Parathyroid adenoma (tissue), 2 donors: ENCODE results near the gene PFKFB4.
A peak's percentile ranks its signal among the peaks of the same experiment; 100 is the strongest.

ENCODE experiments used
- H2AFZ ChIP-seq: fragments of 300-600 bp; sonication (generic); one replicate; pipeline ENCODE4 v1.7.0; 2017; ENCODE audit warnings: antibody characterized with exemption, mild to moderate bottlenecking
- H3K27ac ChIP-seq: fragments of 300-600 bp; sonication (generic); one replicate; pipeline ENCODE4 v1.7.0; 2017
- H3K27me3 ChIP-seq: fragments of 300-600 bp; sonication (generic); one replicate; pipeline ENCODE4 v1.7.0; 2017; ENCODE audit warnings: low read length; ENCODE audit not compliant: control insufficient read depth, insufficient read depth
- H3K36me3 ChIP-seq: fragments of 300-600 bp; sonication (generic); one replicate; pipeline ENCODE4 v1.7.0; 2017; ENCODE audit warnings: low read length; ENCODE audit not compliant: control insufficient read depth, insufficient read depth
- H3K4me1 ChIP-seq: fragments of 300-600 bp; sonication (generic); one replicate; pipeline ENCODE4 v1.7.0; 2017; ENCODE audit warnings: control low read depth
- H3K4me2 ChIP-seq: fragments of 300-600 bp; sonication (generic); one replicate; pipeline ENCODE4 v1.7.0; 2017; ENCODE audit warnings: low read length
- H3K4me3 ChIP-seq: fragments of 300-600 bp; sonication (generic); one replicate; pipeline ENCODE4 v1.7.0; 2017; ENCODE audit warnings: low read depth, low read length
- H3K79me2 ChIP-seq: fragments of 300-600 bp; sonication (generic); one replicate; pipeline ENCODE4 v1.7.0; 2017; ENCODE audit warnings: control low read depth
- H3K9ac ChIP-seq: fragments of 300-600 bp; sonication (generic); one replicate; pipeline ENCODE4 v1.7.0; 2017; ENCODE audit warnings: mild to moderate bottlenecking
- H3K9me3 ChIP-seq: fragments of 300-600 bp; sonication (generic); one replicate; pipeline ENCODE4 v1.7.0; 2017; ENCODE audit warnings: low read length; ENCODE audit not compliant: control insufficient read depth
- TF ChIP-seq, protein P1 (sequence below): fragments of 300-600 bp; sonication (generic); IDR thresholded peaks from one replicate; pipeline ENCODE4 v1.7.0; 2017; ENCODE audit warnings: antibody characterized with exemption, mild to moderate bottlenecking
- donor health status: primary hyperparathyroidism.

The PFKFB4 gene

DNA sequence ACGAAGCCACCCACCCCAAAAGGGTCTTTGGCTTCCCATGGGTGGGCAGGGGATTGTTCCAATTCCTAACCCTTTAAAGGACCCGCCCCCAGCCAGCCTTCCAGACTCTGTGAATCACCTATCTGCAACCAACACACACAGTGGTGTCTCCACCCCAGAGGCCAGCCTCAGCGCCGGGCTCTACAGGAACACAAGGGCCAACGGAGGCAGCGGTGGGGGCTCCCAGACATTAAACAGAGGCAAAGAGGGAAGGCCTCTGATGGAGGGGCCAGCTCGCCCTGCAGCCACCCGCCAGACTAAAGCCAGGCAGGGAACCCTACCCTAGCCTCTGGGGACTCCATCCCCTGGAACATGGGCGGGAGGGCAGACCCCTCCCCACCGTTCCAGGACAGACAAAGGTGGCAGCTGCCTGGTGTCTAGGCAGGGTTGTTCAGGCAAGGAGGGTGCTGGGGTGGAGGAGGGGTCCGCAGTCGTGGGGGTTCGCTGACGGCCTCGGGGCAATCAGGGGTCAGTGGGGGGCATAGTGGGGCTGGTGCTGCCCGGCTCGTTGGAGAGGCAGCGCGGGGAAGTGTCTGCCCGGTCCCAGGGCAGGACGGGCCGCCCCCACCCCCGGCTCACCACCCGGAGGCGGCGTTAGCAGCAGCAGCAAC, 53.1 kb downstream of the PFKFB4 start:
- Histone ChIP-seq H3K36me3 (no peaks in the 10 kb centered on the region), H3K27ac (peak overlapping the region; percentile 88), H3K79me2 (no peaks in the 10 kb centered on the region), H3K9ac (peak overlapping the region; percentile 29), H3K4me3 (peak overlapping the region; percentile 72), H3K4me2 (peak overlapping the region; percentile 98), H3K9me3 (no peaks in the 10 kb centered on the region), H2AFZ (peak overlapping the region; percentile 93), H3K27me3 (no peaks in the 10 kb centered on the region), H3K4me1 (peaks cover 12% of the 10 kb centered on the region)
- TF ChIP-seq, protein P1, sequence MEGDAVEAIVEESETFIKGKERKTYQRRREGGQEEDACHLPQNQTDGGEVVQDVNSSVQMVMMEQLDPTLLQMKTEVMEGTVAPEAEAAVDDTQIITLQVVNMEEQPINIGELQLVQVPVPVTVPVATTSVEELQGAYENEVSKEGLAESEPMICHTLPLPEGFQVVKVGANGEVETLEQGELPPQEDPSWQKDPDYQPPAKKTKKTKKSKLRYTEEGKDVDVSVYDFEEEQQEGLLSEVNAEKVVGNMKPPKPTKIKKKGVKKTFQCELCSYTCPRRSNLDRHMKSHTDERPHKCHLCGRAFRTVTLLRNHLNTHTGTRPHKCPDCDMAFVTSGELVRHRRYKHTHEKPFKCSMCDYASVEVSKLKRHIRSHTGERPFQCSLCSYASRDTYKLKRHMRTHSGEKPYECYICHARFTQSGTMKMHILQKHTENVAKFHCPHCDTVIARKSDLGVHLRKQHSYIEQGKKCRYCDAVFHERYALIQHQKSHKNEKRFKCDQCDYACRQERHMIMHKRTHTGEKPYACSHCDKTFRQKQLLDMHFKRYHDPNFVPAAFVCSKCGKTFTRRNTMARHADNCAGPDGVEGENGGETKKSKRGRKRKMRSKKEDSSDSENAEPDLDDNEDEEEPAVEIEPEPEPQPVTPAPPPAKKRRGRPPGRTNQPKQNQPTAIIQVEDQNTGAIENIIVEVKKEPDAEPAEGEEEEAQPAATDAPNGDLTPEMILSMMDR = no peak

DNA sequence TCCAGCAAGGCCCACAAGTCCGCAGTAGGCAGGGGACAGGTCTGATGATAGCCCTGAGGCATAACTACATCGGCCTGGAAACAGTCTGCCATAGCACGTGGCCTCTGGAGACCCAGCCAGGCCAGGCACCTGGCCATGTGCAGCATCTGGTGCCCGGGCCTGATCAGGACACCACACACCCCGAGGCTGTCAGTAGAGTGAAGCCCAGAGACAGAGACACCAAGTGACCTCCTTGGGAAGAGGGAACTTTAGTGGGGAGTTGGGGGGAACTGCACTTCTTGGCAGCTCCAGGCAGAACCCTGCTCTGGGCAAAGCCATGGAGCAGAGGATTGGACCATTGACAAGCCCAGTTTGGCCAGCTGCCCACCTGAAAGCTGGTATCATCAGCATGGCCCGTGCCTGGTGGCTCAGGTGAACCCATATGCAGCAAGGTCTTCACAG, 53.9 kb downstream of the PFKFB4 start:
- no peak overlapping the region for H3K9ac ChIP-seq
- peak overlapping the region; percentile 88 for H3K27ac ChIP-seq
- no peaks in the 10 kb centered on the region for H3K36me3 ChIP-seq
- TF ChIP-seq, protein P1 = no peak
- no peaks in the 10 kb centered on the region for H3K79me2 ChIP-seq
- H3K27me3 ChIP-seq = no peaks in the 10 kb centered on the region
- no peaks in the 10 kb centered on the region for H3K9me3 ChIP-seq
- H3K4me2 ChIP-seq = no peak overlapping the region
- peak overlapping the region; percentile 93 for H2AFZ ChIP-seq
- H3K4me1 ChIP-seq = peaks cover 10% of the 10 kb centered on the region
- no peak overlapping the region for H3K4me3 ChIP-seq

DNA sequence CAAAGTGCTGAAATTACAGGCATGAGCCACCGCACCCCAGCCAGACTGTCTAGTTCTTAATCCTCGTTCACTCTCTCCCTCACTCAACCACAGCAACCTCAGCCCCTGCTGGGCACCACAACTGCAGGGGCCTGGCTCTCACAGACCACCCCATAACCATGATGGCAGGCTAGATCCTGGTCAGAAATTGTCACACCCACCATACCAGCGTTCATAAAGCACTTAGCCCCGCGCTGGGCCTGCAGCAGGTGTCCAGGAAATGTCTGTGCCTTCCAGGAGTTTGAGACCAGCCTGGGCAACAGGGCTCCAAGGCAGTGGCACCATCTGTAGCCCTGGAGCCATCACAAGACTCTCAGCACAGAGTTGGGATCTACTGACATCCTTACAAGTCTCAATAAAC, 54.5 kb downstream of the PFKFB4 start:
- Histone ChIP-seq H3K27me3 (no peaks in the 10 kb centered on the region), H3K79me2 (no peaks in the 10 kb centered on the region), H3K4me3 (no peak overlapping the region), H3K27ac (no peak overlapping the region), H3K9me3 (no peaks in the 10 kb centered on the region), H3K36me3 (no peaks in the 10 kb centered on the region), H3K4me2 (no peak overlapping the region), H2AFZ (no peak overlapping the region), H3K9ac (no peak overlapping the region), H3K4me1 (peaks cover 9% of the 10 kb centered on the region)
- TF ChIP-seq, protein P1 = no peak

DNA sequence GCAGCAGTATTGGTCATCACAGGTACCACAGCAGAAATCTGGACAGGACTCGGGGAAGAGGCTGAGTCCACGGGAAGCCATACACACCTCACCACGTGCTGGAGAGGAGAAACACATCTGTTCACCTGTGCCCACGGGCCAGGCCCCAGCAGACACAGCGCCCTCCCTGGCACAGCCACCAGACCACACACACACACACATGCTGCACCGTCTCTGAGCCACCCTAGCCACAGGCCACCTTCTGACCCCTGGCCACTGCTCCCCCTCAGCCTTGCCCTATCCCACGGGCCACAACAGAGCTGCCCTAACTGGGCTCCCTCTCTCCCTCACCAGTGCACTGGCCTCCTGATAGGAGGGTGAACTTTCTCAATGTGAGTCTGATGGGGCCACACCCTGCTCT, 55.4 kb downstream of the PFKFB4 start:
- Histone ChIP-seq H2AFZ (no peak overlapping the region), H3K9me3 (no peaks in the 10 kb centered on the region), H3K4me1 (peaks cover 9% of the 10 kb centered on the region), H3K36me3 (no peaks in the 10 kb centered on the region), H3K79me2 (no peaks in the 10 kb centered on the region), H3K9ac (no peak overlapping the region), H3K27ac (no peak overlapping the region), H3K4me3 (no peak overlapping the region), H3K4me2 (no peak overlapping the region), H3K27me3 (no peaks in the 10 kb centered on the region)
- TF ChIP-seq, protein P1 = no peak

DNA sequence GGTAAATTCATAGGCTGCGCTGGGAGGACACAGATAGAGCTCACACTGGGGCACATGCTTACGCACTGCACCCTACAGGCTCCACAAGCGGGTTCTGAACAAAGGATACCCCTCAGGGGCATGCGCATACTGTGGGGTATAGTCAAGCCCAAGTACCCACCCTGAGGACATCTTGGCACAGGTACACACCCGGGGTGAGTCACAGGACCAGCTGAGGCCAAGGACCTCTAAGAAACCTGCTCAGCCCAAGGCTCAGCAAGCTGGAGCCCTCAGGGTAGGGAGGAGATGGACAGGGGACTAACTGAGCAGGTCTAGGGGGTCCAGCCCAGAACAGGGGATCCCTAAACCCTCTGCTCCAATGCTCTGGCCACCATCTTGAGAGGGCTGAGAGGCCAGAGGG, 55.9 kb downstream of the PFKFB4 start:
- no peak overlapping the region for H3K27ac ChIP-seq
- peaks cover 9% of the 10 kb centered on the region for H3K4me1 ChIP-seq
- H3K27me3 ChIP-seq = no peaks in the 10 kb centered on the region
- H3K4me3 ChIP-seq = no peak overlapping the region
- no peaks in the 10 kb centered on the region for H3K79me2 ChIP-seq
- TF ChIP-seq, protein P1 = no peak
- no peaks in the 10 kb centered on the region for H3K36me3 ChIP-seq
- H3K4me2 ChIP-seq = no peak overlapping the region
- H2AFZ ChIP-seq = no peak overlapping the region
- H3K9ac ChIP-seq = no peak overlapping the region
- no peaks in the 10 kb centered on the region for H3K9me3 ChIP-seq
